ENCODE data around the gene NDUFAF8. TPM values are rescaled to one million over a fixed set of nuclear protein-coding genes. Genes with fewer than 3 reads are reported as not detected.
A peak's percentile ranks its signal among the peaks of the same experiment; 100 is the strongest.

Gene NDUFAF8
- total RNA-seq (2014; rRNA removed; shearing (Covaris generic)) = 17.2 and 53.1 TPM in 2 replicates
- 134 and 136 TPM in 2 replicates for polyA plus RNA-seq (2016; fragmentation: Nextera tagmentation; extraction: Ambion mirVana)

- H3K4me3 ChIP-seq = peak within 1 kb of the TSS; percentile 91
- H3K4me1 ChIP-seq (ENCODE audit: insufficient read depth) = peaks cover 7% of the 10 kb centered on the region
- no peaks in the 10 kb centered on the region for H4K20me1 ChIP-seq (ENCODE audit: insufficient read depth)
- WGBS, 2 experiments (ENCODE audit: low coverage in 1 of 2, low lambda C conversion rate in 2 of 2, missing lambda C conversion rate in 2 of 2) = 0 to 1% methylated on average over 56 to 66 of the region's 100 CpGs
- peak within 1 kb of the TSS; percentile 94 for H3K4me2 ChIP-seq (ENCODE audit: unreplicated experiment)
- H3K27me3 ChIP-seq (replicated peaks; ENCODE audit: insufficient read depth) = no peaks in the 10 kb centered on the region
- H3K27ac ChIP-seq = peak within 1 kb of the TSS; percentile 56
- TF ChIP-seq EZH2phosphoT487 (IDR thresholded peaks at IDR 0.05; ENCODE audit: insufficient read depth, low read depth) = no peak
- TF ChIP-seq EZH2 (IDR thresholded peaks at IDR 0.05; ENCODE audit: insufficient read depth, poor library complexity, severe bottlenecking) = no peak
- H2AFZ ChIP-seq = peak within 1 kb of the TSS; percentile 56
- peak; percentile 100 for DNase-seq
- H3K9me3 ChIP-seq (ENCODE audit: low read depth) = no peaks in the 10 kb centered on the region
- H3K36me3 ChIP-seq (ENCODE audit: low read depth) = peaks cover 4% of the 10 kb centered on the region; the same call in 1 of the 2 replicates
- in situ Hi-C loops (cut with MboI) = no loop called here
- H3K79me2 ChIP-seq (ENCODE audit: insufficient read depth) = peaks cover 60% of the 10 kb centered on the region
- peak within 1 kb of the TSS; percentile 88 for H3K9ac ChIP-seq
- H3K9me2 ChIP-seq (ENCODE audit: insufficient read depth) = no peaks in the 10 kb centered on the region
- no peaks in the 10 kb centered on the region for H3F3A ChIP-seq (ENCODE audit: insufficient read depth)
Observed at GRCh38 chr17:81238815-81239713, at the start of gene NDUFAF8, which contains the start of gene TEPSIN. NDUFAF8 (plus strand) TSS chr17:81239318; CDS start chr17:81239364, 46 bp downstream. TEPSIN (minus strand) TSS chr17:81239055; CDS start chr17:81239033, 22 bp downstream.

- H3K27ac ChIP-seq = no peak overlapping the region
- H4K20me1 ChIP-seq (ENCODE audit: insufficient read depth) = no peaks in the 10 kb centered on the region
- in situ Hi-C loops (cut with MboI) = no loop called here
- TF ChIP-seq EZH2 (IDR thresholded peaks at IDR 0.05; ENCODE audit: insufficient read depth, poor library complexity, severe bottlenecking) (no peak), EZH2phosphoT487 (IDR thresholded peaks at IDR 0.05; ENCODE audit: insufficient read depth, low read depth) (no peak)
- peak; percentile 6 for DNase-seq
- no peak overlapping the region for H3K9ac ChIP-seq
- no peaks in the 10 kb centered on the region for H3K36me3 ChIP-seq (ENCODE audit: low read depth)
- no peaks in the 10 kb centered on the region for H3K79me2 ChIP-seq (ENCODE audit: insufficient read depth)
- no peaks in the 10 kb centered on the region for H3F3A ChIP-seq (ENCODE audit: insufficient read depth)
- no peaks in the 10 kb centered on the region for H3K9me3 ChIP-seq (ENCODE audit: low read depth)
- H2AFZ ChIP-seq = no peak overlapping the region
- no peak overlapping the region for H3K4me2 ChIP-seq (ENCODE audit: unreplicated experiment)
- WGBS, 2 experiments (ENCODE audit: low coverage in 1 of 2, low lambda C conversion rate in 2 of 2, missing lambda C conversion rate in 2 of 2) = 79 to 83% methylated on average over 19 to 27 of the region's 27 CpGs
- no peaks in the 10 kb centered on the region for H3K27me3 ChIP-seq (replicated peaks; ENCODE audit: insufficient read depth)
- H3K9me2 ChIP-seq (ENCODE audit: insufficient read depth) = no peaks in the 10 kb centered on the region
- H3K4me1 ChIP-seq (ENCODE audit: insufficient read depth) = no peaks in the 10 kb centered on the region
- H3K4me3 ChIP-seq = no peak overlapping the region
Observed at GRCh38 chr17:81189670-81190530, 49.2 kb upstream of the NDUFAF8 start.

DNA sequence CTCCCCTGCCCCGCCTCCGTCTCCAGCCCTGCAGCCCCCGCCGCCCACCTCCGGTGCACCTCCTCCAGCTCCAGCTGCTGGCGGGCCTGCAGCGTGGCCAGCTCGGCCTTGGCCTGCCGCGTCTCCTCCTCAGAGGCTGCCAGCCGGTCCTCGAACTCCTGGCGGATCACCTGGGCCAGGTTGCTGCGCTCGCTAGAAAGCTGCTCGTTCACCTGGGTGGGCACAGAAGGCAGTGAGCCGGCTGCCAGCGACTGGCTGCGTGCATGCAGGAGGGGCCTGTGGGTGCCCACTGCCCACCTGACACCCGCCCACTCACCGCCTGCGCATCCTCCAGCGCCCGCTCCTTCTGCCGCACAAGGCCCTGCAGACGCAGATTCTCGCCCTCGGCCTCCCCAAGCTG is 48.5 kb upstream of the NDUFAF8 start:
- no peaks in the 10 kb centered on the region for H3K9me3 ChIP-seq (ENCODE audit: low read depth)
- WGBS, 2 experiments (ENCODE audit: low coverage in 1 of 2, low lambda C conversion rate in 2 of 2, missing lambda C conversion rate in 2 of 2) = 95 to 97% methylated on average over 16 to 28 of the region's 28 CpGs

GRCh38 chr17:81191116-81191515 is 48.0 kb upstream of the NDUFAF8 start:
- Histone ChIP-seq H3K27me3 (replicated peaks; ENCODE audit: insufficient read depth) (no peaks in the 10 kb centered on the region), H3K4me1 (ENCODE audit: insufficient read depth) (no peaks in the 10 kb centered on the region), H3K9ac (no peak overlapping the region), H3K4me2 (ENCODE audit: unreplicated experiment) (no peak overlapping the region), H3K4me3 (no peak overlapping the region), H3F3A (ENCODE audit: insufficient read depth) (no peaks in the 10 kb centered on the region), H4K20me1 (ENCODE audit: insufficient read depth) (no peaks in the 10 kb centered on the region), H3K9me3 (ENCODE audit: low read depth) (no peaks in the 10 kb centered on the region), H3K36me3 (ENCODE audit: low read depth) (no peaks in the 10 kb centered on the region), H3K79me2 (ENCODE audit: insufficient read depth) (no peaks in the 10 kb centered on the region), H2AFZ (no peak overlapping the region), H3K27ac (no peak overlapping the region), H3K9me2 (ENCODE audit: insufficient read depth) (no peaks in the 10 kb centered on the region)
- WGBS, 2 experiments (ENCODE audit: low coverage in 1 of 2, low lambda C conversion rate in 2 of 2, missing lambda C conversion rate in 2 of 2) = 88 to 96% methylated on average over 16 to 20 of the region's 20 CpGs
- TF ChIP-seq EZH2 (IDR thresholded peaks at IDR 0.05; ENCODE audit: insufficient read depth, poor library complexity, severe bottlenecking) (no peak), EZH2phosphoT487 (IDR thresholded peaks at IDR 0.05; ENCODE audit: insufficient read depth, low read depth) (no peak)
- no peak for DNase-seq
- in situ Hi-C loops (cut with MboI) = no loop called here

More for the DNA sequence above, 48.5 kb upstream of the NDUFAF8 start:
- no peak for DNase-seq
- no peak overlapping the region for H3K9ac ChIP-seq
- H3K36me3 ChIP-seq (ENCODE audit: low read depth) = no peaks in the 10 kb centered on the region
- H3F3A ChIP-seq (ENCODE audit: insufficient read depth) = no peaks in the 10 kb centered on the region
- no peaks in the 10 kb centered on the region for H3K79me2 ChIP-seq (ENCODE audit: insufficient read depth)
- H3K9me2 ChIP-seq (ENCODE audit: insufficient read depth) = no peaks in the 10 kb centered on the region
- H3K4me2 ChIP-seq (ENCODE audit: unreplicated experiment) = no peak overlapping the region
- H2AFZ ChIP-seq = no peak overlapping the region
- no peak for TF ChIP-seq EZH2 (IDR thresholded peaks at IDR 0.05; ENCODE audit: insufficient read depth, poor library complexity, severe bottlenecking)
- TF ChIP-seq EZH2phosphoT487 (IDR thresholded peaks at IDR 0.05; ENCODE audit: insufficient read depth, low read depth) = no peak
- no peak overlapping the region for H3K4me3 ChIP-seq
- H3K27me3 ChIP-seq (replicated peaks; ENCODE audit: insufficient read depth) = no peaks in the 10 kb centered on the region
- in situ Hi-C loops (cut with MboI) = no loop called here
- H3K4me1 ChIP-seq (ENCODE audit: insufficient read depth) = no peaks in the 10 kb centered on the region
- no peak overlapping the region for H3K27ac ChIP-seq
- no peaks in the 10 kb centered on the region for H4K20me1 ChIP-seq (ENCODE audit: insufficient read depth)
